HG03196 (cell line): ENCODE data around the gene ZNF761.
"Not testable (repeated sequence)": the region's sequence is repeated elsewhere in the genome, so short reads cannot be mapped to it uniquely, and the experiment has no call there.

Experiments used
- ATAC-seq: cut with Tn5 transposase; IDR thresholded peaks from one replicate; pipeline ENCODE4 v1.9.1; 2021; ENCODE audit not compliant: unreplicated experiment

Gene ZNF761

DNA sequence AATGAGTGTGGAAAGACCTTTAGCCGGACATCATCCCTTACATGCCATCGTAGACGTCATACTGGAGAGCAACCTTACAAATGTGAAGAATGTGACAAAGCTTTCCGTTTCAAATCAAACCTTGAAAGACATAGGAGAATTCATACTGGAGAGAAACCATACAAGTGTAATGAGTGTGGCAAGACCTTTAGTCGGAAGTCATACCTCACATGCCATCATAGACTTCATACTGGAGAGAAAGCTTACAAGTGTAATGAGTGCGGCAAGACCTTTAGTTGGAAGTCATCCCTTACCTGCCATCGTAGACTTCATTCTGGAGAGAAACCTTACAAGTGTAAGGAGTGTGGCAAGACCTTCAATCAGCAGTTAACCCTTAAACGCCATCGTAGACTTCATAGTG lies 24.0 kb downstream of the ZNF761 start:
- no peak for ATAC-seq

DNA sequence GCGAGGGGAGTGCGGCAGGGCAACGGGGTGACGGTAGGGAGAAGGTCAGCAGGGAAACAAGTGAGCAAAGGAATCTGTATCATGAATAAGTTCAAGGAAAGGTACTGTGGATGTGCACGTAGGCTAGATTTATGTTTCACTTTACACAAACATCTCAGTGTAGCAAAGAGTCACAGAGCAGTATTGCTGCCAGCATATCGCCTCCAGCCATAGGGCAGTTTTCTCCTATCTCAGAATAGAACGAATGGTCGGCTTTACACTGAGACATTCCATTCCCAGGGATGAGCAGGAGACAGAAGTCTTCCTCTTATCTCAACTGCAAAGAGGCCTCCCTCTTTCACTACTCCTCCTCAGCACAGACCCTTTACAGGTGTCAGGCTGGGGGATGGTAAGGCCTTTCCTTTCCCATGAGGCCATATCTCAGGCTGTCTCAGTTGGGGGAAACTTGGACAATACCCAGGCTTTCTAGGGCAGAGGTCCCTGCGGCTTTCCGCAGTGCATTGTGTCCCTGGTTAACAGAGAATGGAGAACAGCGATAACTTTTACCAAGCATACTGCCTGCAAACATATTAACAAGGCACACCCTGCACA lies 28.4 kb downstream of the ZNF761 start:
- ATAC-seq = not testable (repeated sequence)

DNA sequence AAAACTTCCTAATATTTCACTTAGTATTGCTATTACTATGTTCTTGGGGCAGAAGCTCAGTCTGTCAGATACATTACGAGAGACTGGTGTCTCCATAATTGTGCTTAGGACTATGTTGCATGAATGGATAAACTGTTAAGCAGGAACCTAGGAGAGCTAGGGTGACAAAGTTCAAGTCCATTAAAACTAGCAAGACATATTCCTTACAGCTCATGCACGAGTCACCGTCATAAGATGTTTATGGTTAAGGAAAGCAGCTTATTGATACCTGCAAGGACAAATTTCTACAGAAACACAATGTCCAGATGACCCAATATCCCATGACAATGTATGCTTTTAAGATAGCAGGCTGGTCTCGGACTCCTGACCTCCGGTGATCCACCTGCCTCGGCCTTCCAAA lies 30.1 kb downstream of the ZNF761 start:
- no peak for ATAC-seq

DNA sequence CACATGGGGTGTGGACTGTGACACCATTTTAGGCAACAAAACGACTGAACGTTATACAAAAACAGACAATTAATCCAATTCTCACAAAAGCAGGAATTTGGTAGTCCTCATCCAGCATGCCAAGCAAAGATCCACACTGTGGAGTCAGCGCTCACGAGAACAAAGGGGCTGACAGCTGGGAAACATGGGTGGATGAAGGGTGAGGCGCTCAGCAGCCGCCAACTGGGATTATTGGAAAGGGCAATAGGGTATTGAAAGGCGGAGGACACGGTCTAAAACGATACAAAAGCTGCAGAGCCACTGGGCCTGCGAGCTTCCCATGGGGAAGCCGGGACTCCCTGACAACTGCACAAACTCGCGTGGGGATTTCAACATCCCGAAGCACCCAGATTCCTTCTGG lies 31.1 kb downstream of the ZNF761 start:
- no peak for ATAC-seq

DNA sequence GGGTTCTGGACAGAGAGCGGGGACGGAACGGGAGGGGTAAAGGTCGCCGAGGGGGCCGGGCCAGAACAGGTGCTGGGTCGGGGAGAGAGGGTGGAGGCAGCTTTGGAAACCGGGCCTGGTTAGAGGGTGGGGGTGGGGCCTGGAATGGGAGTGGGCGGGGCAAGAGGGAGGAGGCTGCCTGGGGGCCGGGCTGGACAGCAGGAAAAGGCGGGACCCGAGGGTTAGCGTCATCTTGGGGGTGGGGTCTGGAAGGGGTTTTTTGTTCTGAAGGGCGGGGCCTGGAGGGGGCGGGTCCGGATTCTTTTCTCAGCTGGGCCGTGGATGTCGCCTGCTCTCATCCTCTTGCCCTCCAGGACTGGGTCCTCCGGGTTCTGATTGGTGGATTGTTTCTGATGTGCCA lies 31.5 kb downstream of the ZNF761 start:
- no peak for ATAC-seq

DNA sequence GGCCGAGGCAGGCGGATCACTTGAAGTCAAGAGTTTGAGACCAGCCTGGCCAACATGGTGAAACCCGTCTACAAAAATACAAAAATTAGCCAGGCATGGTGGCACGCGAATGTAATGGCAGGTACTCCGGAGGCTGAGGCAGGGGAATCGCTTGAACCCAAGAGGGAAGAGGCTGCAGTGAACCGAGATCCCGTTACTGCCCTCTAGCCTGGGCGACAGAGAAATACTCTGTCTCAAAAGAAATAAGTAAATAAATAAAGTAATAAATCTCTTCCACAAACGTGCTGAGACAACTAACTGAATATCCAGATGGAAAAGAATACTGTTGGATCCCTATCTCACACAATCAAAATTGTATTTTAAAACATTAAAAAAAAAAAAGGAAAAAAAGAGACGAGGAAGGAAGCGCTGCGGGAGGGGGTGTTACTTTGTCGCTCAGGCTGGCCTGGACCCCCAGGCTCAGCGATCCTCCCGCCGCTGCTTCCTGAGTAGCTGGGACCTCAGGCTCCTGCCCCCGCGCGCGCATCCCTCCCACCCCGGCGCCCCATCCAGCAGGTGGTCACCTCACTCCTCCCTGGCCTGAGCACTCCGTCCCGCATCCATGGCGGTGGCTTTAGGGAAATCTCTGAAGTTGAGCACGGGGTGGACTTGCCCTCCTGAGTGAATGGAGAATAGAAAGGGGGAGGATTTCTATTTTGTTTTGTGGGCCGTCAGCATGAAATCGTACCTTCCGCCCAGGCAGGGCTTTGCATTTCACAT lies 35.1 kb downstream of the ZNF761 start:
- ATAC-seq = peak; percentile 19

DNA sequence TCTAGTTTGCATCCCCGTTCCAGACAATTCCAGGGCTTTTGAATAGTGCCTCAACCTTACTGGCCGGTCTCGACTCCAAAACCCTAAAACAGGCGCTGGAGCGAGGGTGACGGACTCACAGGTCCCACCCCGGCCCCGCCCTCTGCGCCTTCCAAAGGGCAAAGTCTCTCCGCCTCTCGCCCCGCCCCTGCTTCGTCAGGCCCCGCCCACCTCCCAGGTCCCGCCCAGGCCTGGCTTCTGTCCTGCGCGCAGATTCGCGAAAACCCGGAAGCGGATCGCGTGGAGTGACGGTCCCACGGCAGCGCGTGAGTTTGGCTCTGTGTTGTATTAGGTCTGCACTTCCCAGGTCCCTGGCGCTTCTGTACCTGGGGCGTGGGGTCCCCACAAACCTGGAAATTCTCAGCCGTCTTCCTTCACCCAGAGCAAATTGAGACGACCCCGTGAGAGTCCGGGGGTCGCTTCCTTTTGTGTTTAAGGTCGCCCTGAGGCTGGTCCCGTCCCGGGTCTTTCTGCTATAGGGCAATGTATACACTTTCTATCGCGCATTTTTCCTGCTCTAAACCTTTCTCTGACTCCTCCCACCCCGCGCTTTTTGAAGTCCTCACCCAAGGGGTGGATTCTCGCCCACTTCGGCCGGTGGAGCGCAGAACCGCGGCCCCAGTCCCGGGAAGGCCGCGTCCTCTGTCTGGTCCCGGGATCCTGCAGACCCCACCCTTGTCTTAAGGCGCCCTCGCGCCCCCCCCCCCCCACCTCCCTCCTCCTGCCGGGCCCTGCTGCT lies 35.9 kb downstream of the ZNF761 start, which contains the start of gene ZNF813:
ZNF813 (plus strand) TSS at position 249 of the 778 bp plus-strand sequence. CDS start 16,090 bp downstream, outside the sequence.
- peak; percentile 86 for ATAC-seq

DNA sequence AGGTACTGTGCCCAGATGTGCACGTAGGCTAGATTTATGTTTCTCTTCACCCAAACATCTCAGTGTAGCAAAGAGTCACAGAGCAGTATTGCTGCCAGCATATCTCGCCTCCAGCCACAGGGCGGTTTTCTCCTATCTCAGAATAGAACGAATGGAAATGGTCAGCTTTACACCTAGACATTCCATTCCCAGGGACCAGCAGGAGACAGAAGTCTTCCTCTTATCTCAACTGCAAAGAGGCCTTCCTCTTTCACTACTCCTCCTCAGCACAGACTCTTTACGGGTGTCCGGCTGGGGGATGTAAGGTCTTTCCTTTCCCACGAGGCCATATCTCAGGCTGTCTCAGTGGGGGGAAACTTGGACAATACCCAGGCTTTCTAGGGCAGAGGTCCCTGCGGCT lies 36.8 kb downstream of the ZNF761 start:
- ATAC-seq = not testable (repeated sequence)

DNA sequence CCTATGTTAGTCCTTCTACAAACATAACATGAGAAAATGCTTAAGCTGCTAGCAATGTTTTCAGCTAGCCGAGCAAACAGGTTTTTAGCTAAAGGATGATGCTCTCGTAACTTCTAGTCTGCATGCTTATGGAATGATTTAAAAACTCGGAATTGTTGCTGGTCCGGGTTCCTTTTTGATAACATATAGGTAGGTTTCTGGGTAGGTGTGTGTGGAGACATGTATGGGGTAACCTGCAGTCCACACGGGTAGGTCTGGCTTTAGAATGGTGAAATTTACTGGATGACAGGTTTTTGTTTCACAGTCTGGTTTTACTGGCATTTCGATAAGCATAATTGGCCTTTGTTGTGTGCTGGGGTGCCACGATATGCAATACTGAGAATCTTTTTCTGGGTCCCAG lies 40.1 kb downstream of the ZNF761 start:
- ATAC-seq = no peak

DNA sequence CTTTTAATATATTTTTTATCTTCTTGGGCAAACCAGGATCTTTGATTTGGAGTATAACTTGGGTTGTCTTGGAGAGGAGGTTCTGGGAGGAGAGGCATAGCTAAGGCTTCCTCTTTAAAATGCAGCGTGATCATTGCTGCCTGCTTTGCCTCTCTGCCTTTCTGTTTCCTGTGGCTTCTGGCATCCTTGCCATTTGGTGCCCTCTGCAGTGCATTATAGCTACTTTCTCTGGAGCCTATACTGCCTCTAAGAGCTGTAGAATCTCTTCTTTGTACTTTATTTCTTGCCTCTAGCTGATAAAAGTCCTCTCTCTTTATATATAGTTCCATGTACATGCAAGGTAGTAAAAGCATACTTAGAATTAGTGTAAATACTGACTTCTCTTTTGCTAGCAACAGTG lies 43.0 kb downstream of the ZNF761 start:
- not testable (repeated sequence) for ATAC-seq

DNA sequence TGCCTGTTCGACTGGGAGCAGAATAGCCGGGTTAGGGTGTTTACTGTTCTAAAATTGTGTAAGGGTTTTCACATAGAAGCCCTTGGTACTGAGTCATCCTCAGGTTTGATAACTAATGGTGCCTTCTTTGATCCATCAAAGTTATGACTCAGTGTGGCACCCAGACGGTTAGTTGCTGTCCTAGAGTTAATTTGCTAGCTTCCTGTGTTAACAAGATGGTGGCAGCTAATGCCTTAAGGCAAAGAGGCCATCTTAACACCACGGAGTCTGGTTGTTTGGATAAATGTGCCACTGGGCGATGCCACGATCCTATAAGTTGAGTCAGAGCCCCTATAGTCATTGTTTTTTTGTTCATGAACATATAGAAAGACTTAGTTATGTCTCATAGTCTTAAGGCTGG lies 43.7 kb downstream of the ZNF761 start:
- not testable (repeated sequence) for ATAC-seq

DNA sequence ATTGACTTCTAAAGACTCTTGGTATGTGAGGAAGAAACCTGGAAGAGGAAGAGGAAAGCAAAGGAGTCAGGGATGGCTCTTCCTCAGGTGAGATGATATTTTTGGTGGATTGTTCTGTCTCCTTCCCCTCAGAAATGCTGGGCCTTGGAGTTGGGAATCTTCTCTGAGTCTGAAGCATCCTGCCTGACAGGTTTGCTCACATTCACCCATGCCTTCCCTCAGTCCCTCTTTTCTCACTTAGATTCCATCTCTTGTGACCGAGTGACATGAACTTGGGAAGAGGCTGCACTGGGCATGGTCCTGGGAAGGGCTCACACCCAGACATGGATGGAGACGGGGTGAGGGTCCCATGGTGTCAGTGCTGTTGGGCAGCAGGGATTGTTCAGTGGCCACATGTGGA lies 52.0 kb downstream of the ZNF761 start:
- not testable (repeated sequence) for ATAC-seq

DNA sequence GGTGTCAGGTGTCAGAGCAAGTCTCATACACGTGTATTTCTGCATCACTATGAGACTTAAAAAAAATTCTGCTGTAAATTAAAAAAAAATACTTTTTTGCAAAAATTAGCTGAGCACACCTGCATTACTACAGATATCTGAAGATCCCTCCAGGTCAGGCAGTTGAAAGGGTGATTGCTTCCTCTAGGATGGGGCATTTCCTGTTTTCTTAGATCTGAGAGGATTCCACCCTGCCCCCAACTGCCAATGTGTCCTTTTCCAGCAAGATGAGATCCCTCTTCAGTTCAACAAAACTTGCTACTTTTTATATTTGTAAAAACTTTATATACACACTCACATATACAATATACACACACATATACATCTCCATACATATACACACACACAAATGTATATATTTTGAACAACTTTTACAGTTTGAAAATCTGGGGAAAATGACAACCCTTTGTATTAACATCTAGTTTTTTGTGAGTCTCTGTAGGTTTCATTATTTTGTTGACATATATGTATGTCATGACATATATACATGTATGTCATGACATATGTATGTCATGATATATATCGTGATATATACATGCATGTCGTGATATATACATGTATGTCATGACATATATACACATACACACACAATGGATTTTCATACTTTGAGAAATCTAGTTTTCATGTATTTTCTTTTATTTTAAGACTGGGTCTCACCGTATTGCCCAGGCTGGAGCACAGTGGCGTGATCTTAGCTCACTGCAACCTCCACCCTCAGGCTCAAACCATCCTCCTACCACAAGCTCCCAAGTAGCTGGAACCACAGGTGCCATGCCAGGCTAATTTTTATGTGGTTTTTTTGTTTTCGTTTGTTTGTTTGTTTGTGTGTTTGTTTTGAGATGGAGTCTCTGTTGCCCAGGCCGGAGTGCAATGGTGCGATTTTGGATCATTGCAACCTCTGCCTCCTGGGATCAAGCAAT lies 53.5 kb downstream of the ZNF761 start:
- no peak for ATAC-seq

DNA sequence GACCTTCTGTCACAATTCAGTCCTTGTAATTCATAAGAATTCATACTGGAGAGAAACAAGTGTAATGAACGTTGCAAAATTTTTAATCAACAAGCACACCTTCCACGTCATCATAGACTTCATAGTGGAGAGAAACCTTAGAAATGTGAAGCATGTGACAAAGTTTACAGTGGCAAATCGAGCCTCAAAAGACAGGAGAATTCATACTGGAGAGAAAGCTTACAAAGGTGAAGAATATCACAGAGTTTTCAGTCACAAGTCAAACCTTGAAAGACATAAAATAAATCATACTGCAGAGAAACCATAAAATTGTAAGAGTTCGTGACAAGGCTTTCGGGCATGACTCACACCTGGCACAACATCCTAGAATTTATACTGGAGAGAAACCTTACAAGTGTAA lies 60.4 kb downstream of the ZNF761 start:
- no peak for ATAC-seq

DNA sequence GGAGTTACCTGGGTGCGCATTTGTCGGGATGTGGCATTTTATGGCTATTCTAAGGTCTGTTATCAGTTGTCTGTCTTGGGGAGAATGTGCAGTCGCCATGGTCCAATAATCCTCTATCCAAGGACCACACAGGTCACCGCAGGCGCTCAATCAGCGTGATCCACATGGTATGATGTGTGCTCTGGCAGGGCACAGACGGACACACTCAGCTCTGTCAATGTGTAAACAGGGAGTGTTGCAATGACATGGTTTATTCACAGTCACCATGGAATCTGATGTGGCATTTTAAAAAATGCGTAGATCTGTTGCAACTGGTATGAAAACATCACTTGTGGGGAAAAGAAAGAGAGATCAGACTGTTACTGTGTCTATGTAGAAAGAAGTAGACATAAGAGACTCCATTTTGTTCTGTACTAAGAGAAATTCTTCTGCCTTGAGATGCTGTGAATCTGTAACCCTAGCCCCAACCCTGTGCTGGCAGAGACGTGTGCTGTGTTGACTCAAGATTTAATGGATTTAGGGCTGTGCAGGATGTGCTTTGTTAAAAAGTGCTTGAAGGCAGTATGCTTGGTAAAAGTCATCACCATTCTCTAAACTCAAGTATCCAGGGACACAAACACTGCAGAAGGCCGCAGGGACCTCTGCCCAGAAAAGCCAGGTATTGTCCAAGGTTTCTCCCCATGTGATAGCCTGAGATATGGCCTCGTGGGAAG lies 65.7 kb downstream of the ZNF761 start:
- ATAC-seq = not testable (repeated sequence)

DNA sequence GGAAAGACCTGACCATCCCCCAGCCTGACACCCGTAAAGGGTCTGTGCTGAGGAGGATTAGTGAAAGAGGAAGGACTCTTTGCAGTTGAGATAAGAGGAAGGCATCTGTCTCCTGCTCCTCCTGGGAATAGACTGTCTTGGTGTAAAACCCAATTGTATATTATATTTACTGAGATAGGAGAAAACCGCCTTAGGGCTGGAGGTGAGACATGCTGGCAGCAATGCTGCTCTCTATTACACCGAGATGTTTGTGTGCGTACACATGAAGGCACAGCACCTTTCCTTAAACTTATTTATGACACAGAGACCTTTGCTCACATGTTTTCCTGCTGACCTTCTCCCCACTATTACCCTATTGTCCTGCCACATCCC lies 66.2 kb downstream of the ZNF761 start:
- not testable (repeated sequence) for ATAC-seq

DNA sequence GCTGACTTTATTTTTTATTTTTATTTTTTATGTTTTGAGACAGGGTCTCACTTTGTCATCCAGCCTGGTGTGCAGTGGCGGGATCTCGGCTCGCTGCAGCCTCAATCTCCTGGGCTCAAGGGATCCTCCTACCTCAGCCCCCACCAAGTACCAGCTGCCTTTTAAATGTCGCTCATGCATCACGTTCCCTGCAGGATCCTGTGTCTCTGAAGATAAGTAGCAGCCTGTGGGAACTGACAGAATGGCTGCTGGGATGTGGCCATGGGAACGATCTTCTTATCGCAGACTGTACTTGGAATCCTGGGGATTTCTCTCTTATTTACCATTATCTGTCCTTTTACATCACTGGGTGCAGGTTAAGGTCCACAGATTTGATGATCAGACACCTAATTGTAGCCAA lies 71.4 kb downstream of the ZNF761 start:
- ATAC-seq = not testable (repeated sequence)

DNA sequence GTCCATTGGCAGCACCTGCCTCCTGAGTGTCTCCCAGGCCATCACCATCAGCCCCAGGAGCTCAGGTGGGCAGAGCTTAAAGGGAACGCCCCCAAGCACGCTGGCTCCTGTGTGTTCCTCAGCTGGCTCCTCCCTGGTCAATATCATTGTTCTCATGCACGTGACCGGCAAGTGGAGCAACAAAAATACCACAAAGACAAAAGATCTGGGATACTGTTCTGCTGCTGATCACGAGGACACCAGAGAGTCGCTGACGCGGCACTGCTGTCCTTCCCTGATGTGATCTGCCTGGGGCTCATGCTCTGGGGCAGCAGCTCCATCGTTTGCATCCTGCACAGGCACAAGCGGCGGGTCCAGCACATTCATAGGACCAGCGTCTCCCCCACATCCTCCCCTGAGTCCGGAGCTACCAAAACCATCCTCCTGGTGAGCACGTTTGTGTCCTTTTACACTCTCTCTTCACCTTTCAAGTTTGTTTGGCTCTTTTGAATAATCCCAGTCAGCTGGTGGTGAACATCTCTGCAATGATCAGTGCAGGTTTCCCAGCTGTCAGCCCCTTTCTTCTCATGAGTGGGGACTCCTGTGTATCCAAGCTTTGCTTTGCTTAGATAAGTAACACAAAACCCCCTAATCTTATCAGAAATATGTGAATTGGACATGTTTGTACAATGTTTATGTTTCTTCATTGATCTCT lies 72.0 kb downstream of the ZNF761 start:
- not testable (repeated sequence) for ATAC-seq

DNA sequence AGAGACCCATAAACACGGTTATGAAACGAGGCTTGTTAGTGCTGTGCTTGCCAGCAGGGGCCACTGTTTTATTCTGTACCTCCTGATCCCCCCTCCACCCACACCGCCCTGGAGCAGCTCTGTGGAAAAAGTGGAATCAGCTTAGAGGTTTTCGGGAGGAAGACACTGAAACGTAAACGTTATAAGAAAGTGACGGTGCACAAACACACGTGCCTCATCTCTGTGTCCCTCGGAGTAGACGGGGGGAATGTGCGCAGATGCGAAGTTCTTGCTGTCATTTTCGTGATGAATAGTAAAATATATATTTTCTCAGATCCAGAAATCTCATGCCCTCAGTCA lies 72.5 kb downstream of the ZNF761 start:
- not testable (repeated sequence) for ATAC-seq

DNA sequence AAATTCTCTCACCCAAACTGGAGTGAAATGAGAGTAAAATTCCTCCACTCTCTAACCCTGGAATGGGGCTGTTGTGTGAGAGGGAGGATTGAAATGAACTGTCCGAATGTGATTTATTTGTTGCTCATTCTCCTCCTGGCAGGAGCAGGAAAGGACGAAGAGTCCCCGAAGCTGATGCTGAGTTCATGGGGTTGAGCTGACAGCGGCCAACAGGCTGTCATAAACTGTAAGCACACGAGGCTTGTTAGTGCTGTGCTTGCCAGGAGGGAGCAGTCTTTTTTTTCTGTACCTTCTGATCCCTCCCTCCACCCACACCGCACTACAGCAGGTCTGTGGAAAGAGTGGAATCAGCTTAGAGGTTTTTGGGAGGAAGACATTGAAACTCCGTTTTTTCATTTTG lies 73.1 kb downstream of the ZNF761 start:
- ATAC-seq = no peak
